ENCODE results near the gene LPA.

- TF ChIP-seq, protein P1, sequence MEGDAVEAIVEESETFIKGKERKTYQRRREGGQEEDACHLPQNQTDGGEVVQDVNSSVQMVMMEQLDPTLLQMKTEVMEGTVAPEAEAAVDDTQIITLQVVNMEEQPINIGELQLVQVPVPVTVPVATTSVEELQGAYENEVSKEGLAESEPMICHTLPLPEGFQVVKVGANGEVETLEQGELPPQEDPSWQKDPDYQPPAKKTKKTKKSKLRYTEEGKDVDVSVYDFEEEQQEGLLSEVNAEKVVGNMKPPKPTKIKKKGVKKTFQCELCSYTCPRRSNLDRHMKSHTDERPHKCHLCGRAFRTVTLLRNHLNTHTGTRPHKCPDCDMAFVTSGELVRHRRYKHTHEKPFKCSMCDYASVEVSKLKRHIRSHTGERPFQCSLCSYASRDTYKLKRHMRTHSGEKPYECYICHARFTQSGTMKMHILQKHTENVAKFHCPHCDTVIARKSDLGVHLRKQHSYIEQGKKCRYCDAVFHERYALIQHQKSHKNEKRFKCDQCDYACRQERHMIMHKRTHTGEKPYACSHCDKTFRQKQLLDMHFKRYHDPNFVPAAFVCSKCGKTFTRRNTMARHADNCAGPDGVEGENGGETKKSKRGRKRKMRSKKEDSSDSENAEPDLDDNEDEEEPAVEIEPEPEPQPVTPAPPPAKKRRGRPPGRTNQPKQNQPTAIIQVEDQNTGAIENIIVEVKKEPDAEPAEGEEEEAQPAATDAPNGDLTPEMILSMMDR (IDR thresholded peaks at IDR 0.05; ENCODE audit: poor library complexity): no peak
- no peak for TF ChIP-seq EZH2 (IDR thresholded peaks at IDR 0.05; ENCODE audit: borderline replicate concordance)
These were observed 80.3 kb downstream of the LPA start for GRCh38 chr6:160583794-160584193.

Measured in hepatocyte (in vitro differentiated cells).